PFSK-1 (cell line): ENCODE measurements around the gene RPS10.

Experiments used
- POLR2AphosphoS5 ChIP-seq: IDR thresholded peaks from 2 replicates; pipeline ENCODE4 v1.6.1; 2012; ENCODE audit warnings: low read depth, mild to moderate bottlenecking, control low read depth, low read length, moderate library complexity
- REST ChIP-seq, 2 experiments: IDR thresholded peaks; 2 replicates each; pipeline versions ENCODE4 v1.6.1 to v1.8.0; 2011 to 2012; ENCODE audit warnings: low read depth in 2 of 2, low read length in 2 of 2, control low read depth in 1 of 2, inconsistent platforms in 1 of 2, mild to moderate bottlenecking in 1 of 2, moderate library complexity in 1 of 2; ENCODE audit not compliant: insufficient read depth in 1 of 2
- SIN3A ChIP-seq: IDR thresholded peaks from 2 replicates; pipeline ENCODE4 v1.6.1; 2012; ENCODE audit warnings: mild to moderate bottlenecking, low read length, moderate library complexity, borderline replicate concordance; ENCODE audit not compliant: insufficient read depth
- TAF1 ChIP-seq: IDR thresholded peaks from 2 replicates; pipeline ENCODE4 v1.6.1; 2012; ENCODE audit warnings: low read length, control low read depth, borderline replicate concordance; ENCODE audit not compliant: insufficient read depth

- no peak for TF ChIP-seq SIN3A
- no peak for TF ChIP-seq POLR2AphosphoS5
- no peak for TF ChIP-seq REST (IDR thresholded peaks at IDR 0.05; ENCODE audit: insufficient read depth in 1 of 2, low read depth in 2 of 2, low read length in 2 of 2)
- no peak for TF ChIP-seq TAF1
Observed at GRCh38 chr6:34475238-34475682, 49.4 kb upstream of the RPS10 start.
